ENCODE measurements around the gene CTSW.

Gene CTSW

GRCh38 chr11:65891219-65892136 is 11.8 kb downstream of the CTSW start (continued):
- TF ChIP-seq ZNF221 (tag by site-specific recombination; IDR thresholded peaks at IDR 0.05; ENCODE audit: borderline replicate concordance) (no peak), ZNF704 (tag by site-specific recombination; IDR thresholded peaks at IDR 0.05) (no peak), ZBTB26 (tag by site-specific recombination; optimal IDR thresholded peaks at IDR 0.05) (no peak), OSR2 (tag by site-specific recombination; IDR thresholded peaks at IDR 0.05) (peak; percentile 56), ZNF114 (tag by site-specific recombination; IDR thresholded peaks at IDR 0.05) (no peak), ZNF138 (tag by site-specific recombination; IDR thresholded peaks at IDR 0.05; ENCODE audit: borderline replicate concordance) (no peak), ZNF423 (tag by site-specific recombination; IDR thresholded peaks at IDR 0.05) (no peak), ZNF362 (tag by site-specific recombination; IDR thresholded peaks at IDR 0.05) (no peak), ZNF660 (tag by site-specific recombination; IDR thresholded peaks at IDR 0.05) (no peak; the same call in 1 of the 2 replicates), ZNF692 (tag by site-specific recombination; IDR thresholded peaks at IDR 0.05) (peak; percentile 91), HIC1 (tag by site-specific recombination; IDR thresholded peaks at IDR 0.05) (no peak), ZBTB8A (tag by site-specific recombination; IDR thresholded peaks at IDR 0.05) (peak; percentile 61), ZNF645 (tag by site-specific recombination; IDR thresholded peaks at IDR 0.05) (no peak), TRIM28 (IDR thresholded peaks at IDR 0.05; ENCODE audit: borderline replicate concordance, low read length) (no peak), ZBTB7A (tag by site-specific recombination; IDR thresholded peaks at IDR 0.05; ENCODE audit: low read depth) (no peak), ZNF658 (tag by site-specific recombination; IDR thresholded peaks at IDR 0.05) (no peak), PATZ1 (tag by site-specific recombination; IDR thresholded peaks at IDR 0.05) (peak; percentile 73), KLF16 (tag by site-specific recombination; IDR thresholded peaks at IDR 0.05) (no peak; the same call in 1 of the 2 replicates), ZFP37 (tag by site-specific recombination; IDR thresholded peaks at IDR 0.05) (no peak), ZNF747 (tag by site-specific recombination; IDR thresholded peaks at IDR 0.05) (no peak), GFI1B (tag by site-specific recombination; IDR thresholded peaks at IDR 0.05) (no peak), ZNF600 (tag by site-specific recombination; IDR thresholded peaks at IDR 0.05) (peak; percentile 54; the same call in 1 of the 2 replicates), ZNF792 (tag by site-specific recombination; IDR thresholded peaks at IDR 0.05) (no peak), ZNF513 (tag by site-specific recombination; IDR thresholded peaks at IDR 0.05) (no peak), ZNF585B (tag by site-specific recombination; IDR thresholded peaks at IDR 0.05) (no peak)

All from HEK293 (cell line).